HG02970 (cell line): Measurements from ENCODE around the gene MEOX1.
"Not testable (repeated sequence)": the region's sequence is repeated elsewhere in the genome, so short reads cannot be mapped to it uniquely, and the experiment has no call there.

ENCODE experiments used
- ATAC-seq: cut with Tn5 transposase; IDR thresholded peaks from one replicate; pipeline ENCODE4 v1.9.1; 2021; ENCODE audit warnings: mild to moderate bottlenecking, moderate library complexity, moderate number of reproducible peaks; ENCODE audit not compliant: unreplicated experiment, low FRiP score

MEOX1 gene

GRCh38 chr17:43626023-43626422 lies 35.7 kb downstream of the MEOX1 start:
- no peak for ATAC-seq

- ATAC-seq, result no peak
These were observed 36.1 kb downstream of the MEOX1 start for GRCh38 chr17:43625606-43626005.

DNA sequence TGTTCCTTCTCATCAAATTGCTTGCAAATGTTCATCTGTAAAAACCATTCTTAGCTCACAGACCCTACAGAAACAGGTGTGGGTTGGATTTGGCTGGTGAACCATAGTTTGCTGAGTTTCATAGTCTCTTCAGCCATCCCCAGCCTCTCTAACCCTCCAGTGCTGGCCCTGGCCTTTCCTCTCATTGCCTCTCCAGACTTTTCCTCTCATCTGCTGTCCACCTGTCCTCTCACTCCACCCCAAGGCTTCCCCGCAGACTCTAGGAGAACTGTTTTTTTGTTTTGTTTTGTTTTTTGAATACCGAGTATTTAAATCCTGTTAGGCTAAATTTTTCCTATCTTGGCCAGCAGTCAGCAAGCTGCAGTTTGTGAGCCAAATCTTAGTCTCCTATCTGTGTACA lies 41.1 kb downstream of the MEOX1 start:
- no peak for ATAC-seq

DNA sequence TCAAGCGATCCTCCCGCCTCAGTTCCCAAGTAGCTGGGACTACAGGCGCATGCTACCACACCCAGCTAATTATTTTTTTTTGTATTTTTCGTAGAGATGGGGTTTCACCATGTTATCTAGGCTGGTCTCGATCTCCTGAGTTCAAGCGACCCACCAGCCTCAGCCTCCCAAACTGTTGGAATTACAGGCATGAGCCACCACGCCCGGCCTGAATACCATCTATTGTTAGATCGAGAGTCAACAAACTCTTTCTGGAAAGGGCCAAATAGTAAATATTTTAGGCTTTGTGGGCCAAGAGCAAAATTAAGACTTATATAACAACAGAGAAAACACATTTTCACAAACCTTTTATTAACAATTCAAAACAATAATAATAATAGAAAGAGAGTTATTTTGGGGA lies 41.6 kb downstream of the MEOX1 start:
- ATAC-seq, result no peak

- ATAC-seq, result no peak
These were observed 42.0 kb downstream of the MEOX1 start for GRCh38 chr17:43619705-43620104.

DNA sequence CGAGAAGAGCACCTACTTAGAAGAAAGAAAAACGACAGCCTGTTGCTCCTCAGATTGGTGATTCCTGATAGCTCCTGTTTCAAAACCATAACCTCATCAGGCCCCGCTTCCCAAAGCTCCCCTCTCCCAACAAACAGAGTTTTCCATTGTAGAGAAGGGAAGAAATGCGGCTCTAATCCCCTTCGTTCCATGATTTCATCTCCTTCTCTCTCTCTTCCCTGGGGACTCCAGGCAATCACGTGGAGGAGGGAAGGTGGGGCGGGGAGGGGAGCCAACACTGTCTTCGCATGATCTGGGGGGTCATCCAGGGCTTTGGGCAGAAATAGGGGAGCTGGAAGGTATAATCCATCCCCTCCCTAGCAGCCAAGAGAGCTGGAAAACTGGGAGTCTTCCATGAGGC lies 43.4 kb downstream of the MEOX1 start:
- no peak for ATAC-seq

GRCh38 chr17:43616852-43617251 lies 44.9 kb downstream of the MEOX1 start:
- ATAC-seq, result no peak

- no peak for ATAC-seq
These were observed 45.3 kb downstream of the MEOX1 start for GRCh38 chr17:43616421-43616820.

DNA sequence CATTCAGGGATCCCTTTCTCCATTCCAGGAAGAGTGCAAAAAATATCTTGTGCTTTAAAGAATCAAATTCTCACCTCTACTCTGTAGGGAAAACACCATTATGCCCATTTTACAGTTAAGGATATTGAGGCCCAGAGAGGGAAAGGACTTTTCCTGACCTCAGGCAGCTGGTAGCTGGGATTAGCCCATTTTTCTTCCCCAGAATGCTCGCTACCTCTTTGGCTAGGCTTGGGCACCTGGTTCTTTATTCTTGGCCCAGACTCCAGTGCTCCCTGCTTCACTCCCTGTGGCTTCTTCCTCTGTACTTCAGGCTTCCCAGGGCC lies 45.7 kb downstream of the MEOX1 start:
- ATAC-seq, result no peak

- ATAC-seq, result no peak
These were observed 46.2 kb downstream of the MEOX1 start for GRCh38 chr17:43615330-43616028.

DNA sequence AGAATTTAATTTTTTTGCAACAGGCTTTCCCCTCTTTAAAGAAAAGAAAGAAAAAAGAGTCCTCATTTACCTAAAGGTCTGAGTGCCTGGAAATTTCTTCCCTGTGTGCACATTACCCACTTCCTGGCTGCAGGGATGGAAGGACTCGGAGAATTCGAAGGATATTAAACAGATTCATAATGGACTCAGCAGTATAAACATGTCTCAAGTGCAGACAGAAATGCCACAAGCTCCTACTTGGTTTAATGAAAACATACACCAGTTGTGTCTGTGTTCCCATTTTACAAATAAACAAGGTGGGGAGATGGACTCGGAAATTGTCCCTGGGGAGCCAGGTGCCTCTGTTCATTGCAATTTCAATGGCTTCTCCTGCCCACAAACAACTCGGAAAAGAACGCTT lies 47.2 kb downstream of the MEOX1 start:
- no peak for ATAC-seq

GRCh38 chr17:43613917-43614316 lies 47.8 kb downstream of the MEOX1 start:
- ATAC-seq, result no peak

GRCh38 chr17:43612515-43612914 lies 49.2 kb downstream of the MEOX1 start:
- ATAC-seq, result no peak

GRCh38 chr17:43611230-43611969 lies 50.3 kb downstream of the MEOX1 start:
- ATAC-seq, result no peak

DNA sequence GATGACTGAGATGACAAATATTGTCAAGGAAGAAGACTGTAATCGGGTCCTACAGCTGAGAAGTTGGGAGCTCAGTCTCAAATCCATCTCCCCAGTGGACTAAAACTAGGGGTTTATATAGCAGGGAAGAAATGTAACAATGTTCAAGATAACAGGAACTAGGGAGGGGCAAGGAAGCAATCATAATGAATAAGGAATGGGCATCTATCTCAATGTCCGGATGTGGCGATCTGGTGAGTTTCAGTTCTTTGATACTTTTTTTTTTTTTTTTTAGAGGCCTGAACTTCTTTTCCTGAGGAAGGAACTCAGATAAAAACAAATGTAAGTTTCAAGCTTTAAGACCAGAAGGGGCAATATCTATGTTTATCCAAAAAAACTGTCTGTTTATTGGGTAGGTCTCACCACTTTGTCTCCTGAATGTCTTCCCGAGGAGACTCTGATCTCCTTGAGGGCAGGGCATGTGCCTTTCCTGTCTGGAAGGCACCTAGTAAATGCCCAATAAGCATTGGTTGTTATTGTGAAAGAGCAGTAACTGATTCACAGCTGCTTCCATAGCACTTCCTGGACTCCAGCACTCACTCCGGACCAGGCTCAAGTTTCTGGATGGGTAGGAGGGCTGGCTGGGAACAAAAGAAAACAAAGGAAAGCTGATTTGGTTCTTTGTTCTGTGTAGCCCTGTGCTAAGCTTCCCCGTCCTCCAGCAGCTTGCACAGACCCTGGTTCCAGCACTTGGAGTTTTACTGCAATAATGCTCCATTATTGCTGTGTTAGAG lies 51.9 kb downstream of the MEOX1 start:
- no peak for ATAC-seq

GRCh38 chr17:43608313-43608712 lies 53.4 kb downstream of the MEOX1 start:
- ATAC-seq, result no peak

DNA sequence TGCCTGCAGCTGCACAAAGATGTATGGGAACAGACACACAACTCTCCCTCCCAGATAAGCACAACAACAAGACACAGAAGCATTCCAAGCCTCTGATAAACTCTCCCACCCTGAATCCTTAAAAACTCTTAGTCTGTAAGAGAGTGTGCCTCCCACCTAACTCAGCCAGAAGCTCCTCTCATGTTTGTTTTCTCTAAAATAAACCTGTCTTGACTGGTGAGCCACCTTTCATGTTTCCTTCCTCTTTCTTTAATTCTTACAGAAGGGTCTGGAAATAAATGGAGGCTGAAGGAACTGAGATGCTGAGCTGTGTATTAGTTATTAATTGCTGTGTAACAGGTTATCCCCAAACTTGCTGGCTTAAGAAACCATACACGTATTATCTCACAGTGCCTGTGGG lies 57.2 kb downstream of the MEOX1 start:
- no peak for ATAC-seq

GRCh38 chr17:43603321-43603720 lies 58.4 kb downstream of the MEOX1 start:
- no peak for ATAC-seq

DNA sequence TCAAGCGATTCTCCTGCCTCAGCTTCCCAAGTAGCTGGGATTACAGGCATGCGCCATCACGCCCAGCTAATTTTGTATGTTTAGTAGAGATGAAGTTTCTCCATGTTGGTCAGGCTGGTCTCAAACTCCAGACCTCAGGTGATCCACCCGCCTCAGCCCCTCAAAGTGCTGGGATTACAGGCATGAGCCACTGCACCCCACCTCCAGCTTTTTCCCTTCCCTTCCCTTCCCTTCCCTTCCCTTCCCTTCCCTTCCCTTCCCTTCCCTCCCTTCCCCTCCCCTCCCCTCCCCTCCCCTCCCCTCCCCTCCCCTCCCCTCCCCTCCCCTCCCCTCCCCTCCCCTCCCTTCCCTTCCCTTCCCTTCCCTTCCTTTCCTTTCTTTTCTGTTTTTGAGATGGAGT lies 59.2 kb downstream of the MEOX1 start:
- not testable (repeated sequence) for ATAC-seq

DNA sequence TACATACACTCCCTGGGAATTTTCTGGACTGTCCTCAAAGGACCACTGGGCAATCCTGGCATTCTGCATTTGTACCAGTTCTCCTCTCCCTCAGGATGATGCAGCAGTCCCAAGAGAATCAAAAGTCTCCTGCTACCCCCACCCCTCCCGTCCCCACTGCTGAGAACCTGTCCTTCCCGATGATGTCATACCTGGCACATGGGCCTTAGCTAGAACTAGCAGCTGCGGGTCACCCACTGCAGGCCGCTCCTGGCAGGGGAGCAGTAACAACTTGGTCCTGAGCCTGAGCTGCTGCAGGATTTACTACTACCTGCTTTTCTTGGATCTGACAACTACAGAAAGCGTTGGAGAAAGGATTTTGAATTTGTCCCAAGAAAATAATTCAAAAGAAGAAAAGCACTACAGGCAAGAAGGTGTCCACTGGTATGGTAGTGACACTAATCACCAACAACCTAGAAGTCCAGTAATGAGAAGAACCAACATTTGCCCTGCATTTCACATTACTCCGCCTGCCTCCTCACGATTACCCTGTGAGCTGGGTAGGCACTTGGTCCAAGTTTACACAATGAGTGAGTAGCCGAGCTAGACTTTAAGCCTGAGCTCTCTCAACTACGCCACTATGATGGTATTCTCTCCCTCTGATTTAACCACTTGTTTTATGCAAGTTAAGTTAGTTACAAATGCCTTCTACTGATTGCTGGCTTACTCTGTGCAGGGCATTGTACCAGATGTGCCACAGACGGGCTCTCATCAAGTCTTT lies 60.3 kb downstream of the MEOX1 start:
- ATAC-seq, result no peak

GRCh38 chr17:43599835-43600234 lies 61.9 kb downstream of the MEOX1 start:
- no peak for ATAC-seq
